ENCODE measurements around the gene CD274. TPM values are rescaled to one million over a fixed set of nuclear protein-coding genes. Genes with fewer than 3 reads are reported as not detected.
"Not testable (repeated sequence)": the region's sequence is repeated elsewhere in the genome, so short reads cannot be mapped to it uniquely, and the experiment has no call there.

CD274 gene
- total RNA-seq, 1 donor from 2014 or later, result 36.7 TPM

GRCh38 chr9:5442400-5443011, 7.8 kb upstream of the CD274 start:
- Mint-ChIP-seq H3K4me3 (ENCODE audit: low read depth) (no peak overlapping the region), H3K27me3 (ENCODE audit: low read depth) (no peaks in the 10 kb centered on the region), H3K36me3 (ENCODE audit: low read depth) (no peaks in the 10 kb centered on the region), H3K4me1 (ENCODE audit: low read depth) (peaks cover 55% of the 10 kb centered on the region), H3K27ac (no peak overlapping the region), H3K9me3 (no peaks in the 10 kb centered on the region)
- intact Hi-C loops (cut with micrococcal nuclease), result no loop called here
- no peak for DNase-seq (ENCODE audit: low spot score)

GRCh38 chr9:5443850-5444249, 6.5 kb upstream of the CD274 start:
- no peak for DNase-seq (ENCODE audit: low spot score)
- peaks cover 60% of the 10 kb centered on the region for H3K4me1 Mint-ChIP-seq (ENCODE audit: low read depth)
- H3K27ac Mint-ChIP-seq, result no peak overlapping the region
- intact Hi-C loops (cut with micrococcal nuclease), result no loop called here
- no peaks in the 10 kb centered on the region for H3K36me3 Mint-ChIP-seq (ENCODE audit: low read depth)
- H3K9me3 Mint-ChIP-seq, result no peaks in the 10 kb centered on the region
- H3K27me3 Mint-ChIP-seq (ENCODE audit: low read depth), result no peaks in the 10 kb centered on the region
- no peak overlapping the region for H3K4me3 Mint-ChIP-seq (ENCODE audit: low read depth)

- peaks cover 59% of the 10 kb centered on the region for H3K4me1 Mint-ChIP-seq (ENCODE audit: low read depth)
- H3K9me3 Mint-ChIP-seq; H3K27me3 Mint-ChIP-seq (ENCODE audit: low read depth); H3K27ac Mint-ChIP-seq; H3K36me3 Mint-ChIP-seq (ENCODE audit: low read depth); H3K4me3 Mint-ChIP-seq (ENCODE audit: low read depth); DNase-seq (ENCODE audit: low spot score); intact Hi-C loops (cut with micrococcal nuclease): not testable (repeated sequence)
Observed at GRCh38 chr9:5445096-5445495, 5.2 kb upstream of the CD274 start.

GRCh38 chr9:5445886-5446285, 4.5 kb upstream of the CD274 start:
- peaks cover 53% of the 10 kb centered on the region for H3K4me1 Mint-ChIP-seq (ENCODE audit: low read depth)

GRCh38 chr9:5446451-5447236, 3.7 kb upstream of the CD274 start:
- no peaks in the 10 kb centered on the region for H3K9me3 Mint-ChIP-seq
- intact Hi-C loops (cut with micrococcal nuclease), result no loop called here
- peak overlapping the region; percentile 58 for H3K27ac Mint-ChIP-seq
- no peak overlapping the region for H3K4me3 Mint-ChIP-seq (ENCODE audit: low read depth)
- H3K4me1 Mint-ChIP-seq (ENCODE audit: low read depth), result peaks cover 53% of the 10 kb centered on the region
- H3K27me3 Mint-ChIP-seq (ENCODE audit: low read depth), result no peaks in the 10 kb centered on the region
- H3K36me3 Mint-ChIP-seq (ENCODE audit: low read depth), result peaks cover 5% of the 10 kb centered on the region
- DNase-seq (ENCODE audit: low spot score), result no peak

More at GRCh38 chr9:5445886-5446285, 4.5 kb upstream of the CD274 start:
- Mint-ChIP-seq H3K4me3 (ENCODE audit: low read depth) (no peak overlapping the region), H3K27ac (no peak overlapping the region), H3K36me3 (ENCODE audit: low read depth) (no peaks in the 10 kb centered on the region), H3K27me3 (ENCODE audit: low read depth) (no peaks in the 10 kb centered on the region), H3K9me3 (no peaks in the 10 kb centered on the region)
- intact Hi-C loops (cut with micrococcal nuclease), result no loop called here
- no peak for DNase-seq (ENCODE audit: low spot score)

GRCh38 chr9:5447337-5447736, 3.0 kb upstream of the CD274 start:
- DNase-seq (ENCODE audit: low spot score), result no peak
- intact Hi-C loops (cut with micrococcal nuclease), result no loop called here
- Mint-ChIP-seq H3K36me3 (ENCODE audit: low read depth) (peaks cover 12% of the 10 kb centered on the region), H3K27ac (peak overlapping the region; percentile 24), H3K27me3 (ENCODE audit: low read depth) (no peaks in the 10 kb centered on the region), H3K9me3 (no peaks in the 10 kb centered on the region), H3K4me1 (ENCODE audit: low read depth) (peaks cover 54% of the 10 kb centered on the region), H3K4me3 (ENCODE audit: low read depth) (no peak overlapping the region)

- intact Hi-C loops (cut with micrococcal nuclease), result no loop called here
- no peak for DNase-seq (ENCODE audit: low spot score)
- Mint-ChIP-seq H3K27ac (peak overlapping the region; percentile 30), H3K36me3 (ENCODE audit: low read depth) (peaks cover 16% of the 10 kb centered on the region), H3K9me3 (no peaks in the 10 kb centered on the region), H3K4me1 (ENCODE audit: low read depth) (peaks cover 56% of the 10 kb centered on the region), H3K27me3 (ENCODE audit: low read depth) (no peaks in the 10 kb centered on the region), H3K4me3 (ENCODE audit: low read depth) (peak overlapping the region; percentile 4)
Observed at GRCh38 chr9:5448016-5448415, 2.3 kb upstream of the CD274 start.

GRCh38 chr9:5448461-5449435, 1.6 kb upstream of the CD274 start:
- H3K36me3 Mint-ChIP-seq (ENCODE audit: low read depth), result peaks cover 22% of the 10 kb centered on the region
- H3K9me3 Mint-ChIP-seq, result no peaks in the 10 kb centered on the region
- no peak for DNase-seq (ENCODE audit: low spot score)
- peak overlapping the region; percentile 97 for H3K4me3 Mint-ChIP-seq (ENCODE audit: low read depth)
- peak overlapping the region; percentile 92 for H3K27ac Mint-ChIP-seq
- intact Hi-C loops (cut with micrococcal nuclease), result no loop called here
- peaks cover 63% of the 10 kb centered on the region for H3K4me1 Mint-ChIP-seq (ENCODE audit: low read depth)
- no peaks in the 10 kb centered on the region for H3K27me3 Mint-ChIP-seq (ENCODE audit: low read depth)

- DNase-seq (ENCODE audit: low spot score), result no peak
- no peaks in the 10 kb centered on the region for H3K9me3 Mint-ChIP-seq
- H3K36me3 Mint-ChIP-seq (ENCODE audit: low read depth), result peaks cover 26% of the 10 kb centered on the region
- H3K4me1 Mint-ChIP-seq (ENCODE audit: low read depth), result peaks cover 68% of the 10 kb centered on the region
- intact Hi-C loops (cut with micrococcal nuclease), result loop anchor here (1.0 to 10.0 kb wide), 8 partner anchors 10 to 1925 kb away; partner anchors contain the start of genes JAK2, PDCD1LG2, PLGRKT and RFX3
- peak overlapping the region; percentile 92 for H3K27ac Mint-ChIP-seq
- H3K27me3 Mint-ChIP-seq (ENCODE audit: low read depth), result no peaks in the 10 kb centered on the region
- H3K4me3 Mint-ChIP-seq (ENCODE audit: low read depth), result peak overlapping the region; percentile 97
Observed at GRCh38 chr9:5449521-5450358, 602 bp upstream of the CD274 start.

GRCh38 chr9:5452286-5452609, 1.9 kb downstream of the CD274 start:
- Mint-ChIP-seq H3K27ac (peak overlapping the region; percentile 60), H3K9me3 (no peaks in the 10 kb centered on the region), H3K36me3 (ENCODE audit: low read depth) (peaks cover 47% of the 10 kb centered on the region), H3K4me1 (ENCODE audit: low read depth) (peaks cover 67% of the 10 kb centered on the region), H3K27me3 (ENCODE audit: low read depth) (no peaks in the 10 kb centered on the region), H3K4me3 (ENCODE audit: low read depth) (peak overlapping the region; percentile 97)
- intact Hi-C loops (cut with micrococcal nuclease), result loop anchor here (10.0 kb wide), 4 partner anchors 313 to 1927 kb away; partner anchors contain the start of genes RFX3 and UHRF2
- no peak for DNase-seq (ENCODE audit: low spot score)

- Mint-ChIP-seq H3K27ac (peak overlapping the region; percentile 58), H3K9me3 (no peaks in the 10 kb centered on the region), H3K4me3 (ENCODE audit: low read depth) (peak overlapping the region; percentile 79), H3K4me1 (ENCODE audit: low read depth) (peaks cover 67% of the 10 kb centered on the region), H3K27me3 (ENCODE audit: low read depth) (no peaks in the 10 kb centered on the region), H3K36me3 (ENCODE audit: low read depth) (peaks cover 54% of the 10 kb centered on the region)
- no peak for DNase-seq (ENCODE audit: low spot score)
- intact Hi-C loops (cut with micrococcal nuclease), result loop anchor here (10.0 kb wide), 4 partner anchors 312 to 1928 kb away; partner anchors contain the start of genes RFX3 and UHRF2
Observed at GRCh38 chr9:5453004-5453403, 2.7 kb downstream of the CD274 start.

GRCh38 chr9:5453673-5454072, 3.3 kb downstream of the CD274 start:
- DNase-seq (ENCODE audit: low spot score), result no peak
- H3K27me3 Mint-ChIP-seq (ENCODE audit: low read depth), result no peaks in the 10 kb centered on the region
- H3K4me1 Mint-ChIP-seq (ENCODE audit: low read depth), result peaks cover 67% of the 10 kb centered on the region
- no peak overlapping the region for H3K27ac Mint-ChIP-seq
- no peaks in the 10 kb centered on the region for H3K9me3 Mint-ChIP-seq
- H3K36me3 Mint-ChIP-seq (ENCODE audit: low read depth), result peaks cover 61% of the 10 kb centered on the region
- H3K4me3 Mint-ChIP-seq (ENCODE audit: low read depth), result peak overlapping the region; percentile 79
- intact Hi-C loops (cut with micrococcal nuclease), result loop anchor here (10.0 kb wide), 4 partner anchors 311 to 1929 kb away; partner anchors contain the start of genes RFX3 and UHRF2

All from activated T-helper 2 cell treated with anti-CD3 and anti-CD28 coated beads, Interferon-gamma antibody, Interleukin-2, Interleukin-4, amounts not matched to agents 10 μg/mL and 5 μg/mL and 100 μg/mL, durations not matched to agents 14 hours and 24 hours and 36 hours (primary cell).